ENCODE data around the gene ATP6V0A4.
A peak's percentile ranks its signal among the peaks of the same experiment; 100 is the strongest.
"Not testable (repeated sequence)": the region's sequence is repeated elsewhere in the genome, so short reads cannot be mapped to it uniquely, and the experiment has no call there.

ATP6V0A4 gene

GRCh38 chr7:138797715-138798320 is at the start of gene ATP6V0A4, which contains the start of gene TMEM213:
Gene ATP6V0A4 (minus strand): TSS chr7:138798196. CDS start chr7:138771247, 26,949 bp downstream.
Gene TMEM213 (plus strand): TSS chr7:138797994. CDS start chr7:138798105, 111 bp downstream.
- no peak for DNase-seq

DNA sequence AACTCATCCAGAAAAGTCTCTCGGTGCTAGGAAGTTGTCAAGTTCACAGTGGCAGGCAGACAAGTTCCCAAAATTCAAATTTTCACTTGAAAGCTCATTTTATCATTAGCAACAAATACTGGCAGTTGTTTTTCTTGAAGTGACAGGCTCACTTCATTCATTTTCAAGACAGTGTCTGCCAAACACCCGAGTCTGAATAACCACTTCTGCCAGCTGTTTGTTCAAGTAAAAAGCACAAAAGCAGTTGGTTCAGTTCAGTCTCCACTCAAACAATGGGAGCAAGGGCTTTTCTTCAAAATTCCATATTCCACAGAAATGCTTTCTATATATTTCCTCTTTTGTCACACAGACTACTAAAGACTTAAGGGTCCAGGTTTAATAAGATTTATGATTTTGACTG is 47.7 kb upstream of the ATP6V0A4 start:
- no peak for DNase-seq

GRCh38 chr7:138843632-138844580 is 45.9 kb upstream of the ATP6V0A4 start:
- no peak for DNase-seq

GRCh38 chr7:138842111-138842510 is 44.1 kb upstream of the ATP6V0A4 start:
- no peak for DNase-seq

DNA sequence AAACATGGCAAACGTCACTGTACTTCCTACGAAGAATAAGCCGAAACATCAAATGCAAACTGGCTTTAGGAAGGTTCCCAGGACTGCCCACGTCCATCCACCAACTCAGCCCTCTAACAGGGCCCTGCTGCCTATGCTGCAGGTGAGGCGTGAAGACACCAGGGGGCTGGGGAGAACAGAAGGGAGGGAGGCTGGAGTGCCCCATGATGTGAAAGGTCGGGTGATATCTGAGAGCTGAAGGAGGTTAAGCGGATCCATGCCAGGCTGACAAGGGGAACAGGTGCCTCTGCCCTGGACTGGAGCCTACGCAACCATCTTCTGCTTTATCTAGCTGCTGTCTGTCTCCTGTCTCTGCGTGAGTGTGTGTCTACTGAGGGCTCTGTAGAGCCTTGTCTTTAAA is 40.2 kb upstream of the ATP6V0A4 start:
- DNase-seq = peak; percentile 38

- peak; percentile 32 for DNase-seq
Measured at GRCh38 chr7:138837627-138838026, 39.6 kb upstream of the ATP6V0A4 start.

- DNase-seq = no peak
Measured at GRCh38 chr7:138835087-138835486, 37.1 kb upstream of the ATP6V0A4 start.

DNA sequence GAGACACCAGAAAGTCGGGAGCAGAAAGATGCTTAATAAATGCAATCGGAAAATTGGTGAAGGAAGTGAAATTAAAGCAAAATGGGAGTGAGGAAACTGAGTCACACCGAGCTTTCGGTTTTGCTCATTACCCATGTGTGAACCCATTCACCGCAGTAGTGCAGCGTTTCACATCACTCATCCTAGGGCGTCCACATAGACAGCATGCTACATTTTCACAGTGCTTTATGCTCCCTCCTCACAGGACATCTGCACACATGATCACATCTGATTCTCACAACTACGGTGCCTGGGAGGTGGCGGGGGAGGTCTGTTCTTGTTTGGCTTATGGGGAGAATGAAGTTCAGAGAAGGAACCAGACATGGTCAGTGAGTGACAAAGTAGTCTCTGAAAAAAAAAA is 36.6 kb upstream of the ATP6V0A4 start:
- DNase-seq = no peak

DNA sequence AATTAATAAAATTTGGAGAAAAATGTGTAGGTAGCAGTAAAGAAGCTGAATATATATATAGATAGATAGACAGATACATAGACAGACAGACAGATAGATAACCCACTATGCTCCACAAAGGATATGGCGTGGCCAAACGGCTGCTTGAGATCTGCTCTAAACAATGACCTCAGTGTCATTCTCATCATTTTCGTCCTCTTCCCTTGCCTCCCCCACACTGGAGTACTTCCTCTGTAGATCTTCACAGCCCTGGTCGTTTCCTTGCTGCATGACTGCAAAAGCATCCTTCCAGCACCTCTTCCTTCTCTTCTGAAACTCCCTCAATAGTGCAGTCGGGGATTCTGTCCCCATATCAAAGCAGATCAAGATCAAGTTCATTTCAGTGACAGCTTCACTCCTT is 35.6 kb upstream of the ATP6V0A4 start:
- DNase-seq = no peak

DNA sequence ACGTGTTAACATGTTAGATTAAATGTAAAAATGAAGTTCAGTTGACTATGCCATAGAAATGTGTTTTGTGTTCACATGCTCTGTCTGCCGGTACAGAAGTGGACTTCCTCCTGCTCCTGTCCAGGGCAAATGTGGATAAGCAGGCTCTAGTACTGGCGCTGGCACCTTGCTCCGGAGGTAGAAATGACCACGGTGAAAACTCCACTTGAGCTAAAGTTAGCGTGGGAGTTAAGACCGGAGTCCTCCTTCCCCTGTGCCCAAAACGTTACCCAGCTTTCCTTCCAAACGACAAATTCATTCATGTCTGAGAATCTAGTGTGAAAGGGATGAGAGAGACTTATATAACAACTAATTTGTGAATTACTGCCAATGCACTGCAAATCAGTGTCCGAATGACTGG is 35.0 kb upstream of the ATP6V0A4 start:
- no peak for DNase-seq

- no peak for DNase-seq
Measured at GRCh38 chr7:138829335-138829734, 31.3 kb upstream of the ATP6V0A4 start.

GRCh38 chr7:138828302-138828701 is 30.3 kb upstream of the ATP6V0A4 start:
- DNase-seq = no peak

DNA sequence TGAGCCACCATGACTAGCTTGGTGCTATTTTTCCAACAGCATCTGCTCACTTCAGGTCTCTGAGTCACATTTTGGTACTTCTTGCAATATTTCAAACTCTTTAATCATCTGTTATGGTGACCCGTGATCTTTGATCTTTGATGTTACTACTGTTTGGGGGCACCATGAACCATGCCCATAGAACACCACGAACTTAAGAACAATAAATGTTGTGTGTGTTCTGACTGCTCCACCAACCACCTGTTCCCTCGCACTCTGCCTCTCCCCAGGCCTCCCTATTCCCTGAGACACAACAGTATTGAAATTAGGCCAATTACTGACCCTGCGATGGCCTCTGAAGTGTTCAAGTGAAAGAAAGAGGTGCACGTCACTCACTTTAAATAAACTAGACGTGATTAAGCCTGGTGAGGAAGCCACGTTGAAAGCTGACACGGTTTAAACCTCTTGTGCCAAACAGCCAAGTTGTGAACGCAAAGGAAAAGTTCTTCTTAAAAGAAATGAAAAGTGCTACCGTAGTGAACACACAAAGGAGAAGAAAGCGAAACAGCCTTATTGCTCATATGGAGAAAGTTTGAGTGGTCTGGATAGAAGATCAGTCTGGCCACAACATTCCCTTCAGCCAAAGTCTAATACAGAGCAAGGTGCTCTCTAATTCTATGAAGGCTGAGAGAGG is 27.2 kb upstream of the ATP6V0A4 start:
- DNase-seq = no peak

- no peak for DNase-seq
Measured at GRCh38 chr7:138822867-138823535, 25.0 kb upstream of the ATP6V0A4 start.

DNA sequence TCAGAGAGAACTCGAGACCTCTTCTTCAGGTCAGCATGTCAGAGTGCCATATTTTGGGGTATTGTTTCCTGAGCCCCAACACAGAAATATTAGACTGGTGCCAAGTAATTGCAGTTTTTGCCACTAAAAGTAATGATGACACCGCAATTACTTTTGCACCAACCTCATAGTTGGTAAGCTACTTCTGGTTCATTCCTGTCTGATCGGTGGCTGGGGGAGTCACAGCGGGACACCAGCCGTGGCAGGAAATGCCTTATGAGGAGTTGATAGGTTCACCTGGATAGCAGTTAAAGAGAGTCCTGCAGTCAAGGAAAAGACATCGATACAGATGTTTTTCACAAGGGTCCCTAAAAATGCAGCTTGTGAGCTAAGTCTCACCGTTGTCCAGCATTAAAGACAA is 23.9 kb upstream of the ATP6V0A4 start:
- no peak for DNase-seq

GRCh38 chr7:138819625-138820024 is 21.6 kb upstream of the ATP6V0A4 start:
- no peak for DNase-seq

DNA sequence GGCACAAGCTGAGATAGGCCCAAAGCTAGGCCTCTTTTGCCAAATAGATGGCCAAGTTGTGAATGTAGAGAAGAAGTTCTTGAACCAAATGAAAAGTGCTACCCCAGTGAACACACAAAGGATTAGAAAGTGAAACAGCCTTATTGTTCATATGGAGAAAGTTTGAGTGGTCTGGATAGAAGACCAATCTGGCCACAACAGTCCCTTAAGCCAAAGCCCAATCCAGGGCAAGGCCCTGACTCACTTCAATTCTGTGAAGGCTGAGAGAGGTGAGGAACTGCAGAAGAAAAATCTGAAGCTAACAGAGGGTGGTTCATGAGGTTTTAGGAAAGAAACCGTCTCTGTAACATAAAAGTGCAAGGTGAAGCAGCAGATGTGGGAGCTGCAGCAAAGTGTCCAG is 18.7 kb upstream of the ATP6V0A4 start:
- no peak for DNase-seq

DNA sequence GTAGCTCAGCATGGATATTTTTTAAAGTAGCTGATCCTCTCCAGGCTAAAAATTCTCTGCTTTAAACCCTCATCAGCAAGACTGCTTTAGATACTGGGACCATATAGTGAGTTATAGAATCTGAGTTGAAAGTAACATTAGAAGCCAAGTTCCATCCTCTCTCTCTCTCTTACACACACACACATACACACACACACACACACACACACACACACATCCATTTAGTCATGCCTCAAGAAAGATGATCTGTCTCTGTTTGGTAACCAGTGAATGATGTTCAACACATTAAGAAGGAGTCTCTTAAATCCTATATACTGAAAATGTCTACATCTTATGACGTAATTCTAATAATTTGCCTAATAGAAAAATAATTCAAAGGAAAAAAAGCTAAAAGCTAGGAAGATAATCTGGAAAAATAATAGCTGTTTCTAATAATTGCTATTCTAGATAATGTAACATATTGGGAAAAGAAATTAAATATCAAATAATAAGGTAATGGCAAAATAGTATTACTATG is 16.9 kb upstream of the ATP6V0A4 start:
- DNase-seq = no peak

DNA sequence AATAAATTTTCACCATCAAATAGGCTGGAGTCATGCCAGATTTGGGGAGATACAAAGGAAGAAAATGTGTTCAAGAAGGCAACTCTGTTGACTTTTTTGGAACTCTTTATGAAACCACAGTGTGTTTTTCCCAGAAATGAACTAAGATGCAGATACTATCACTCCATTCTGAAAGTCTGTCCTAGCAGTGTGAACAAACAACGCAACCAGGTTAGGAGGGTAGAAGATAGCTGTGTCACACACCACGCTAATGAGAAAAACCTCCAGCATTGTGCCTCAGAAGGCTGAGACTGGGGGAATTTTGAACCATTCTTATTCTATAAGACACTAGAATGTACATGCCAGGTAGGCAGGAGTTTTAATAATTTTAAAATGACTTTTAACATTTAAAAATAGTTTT is 15.9 kb upstream of the ATP6V0A4 start:
- DNase-seq = no peak

- DNase-seq = not testable (repeated sequence)
Measured at GRCh38 chr7:138811327-138811726, 13.3 kb upstream of the ATP6V0A4 start.

GRCh38 chr7:138809346-138809745 is 11.3 kb upstream of the ATP6V0A4 start:
- no peak for DNase-seq

DNA sequence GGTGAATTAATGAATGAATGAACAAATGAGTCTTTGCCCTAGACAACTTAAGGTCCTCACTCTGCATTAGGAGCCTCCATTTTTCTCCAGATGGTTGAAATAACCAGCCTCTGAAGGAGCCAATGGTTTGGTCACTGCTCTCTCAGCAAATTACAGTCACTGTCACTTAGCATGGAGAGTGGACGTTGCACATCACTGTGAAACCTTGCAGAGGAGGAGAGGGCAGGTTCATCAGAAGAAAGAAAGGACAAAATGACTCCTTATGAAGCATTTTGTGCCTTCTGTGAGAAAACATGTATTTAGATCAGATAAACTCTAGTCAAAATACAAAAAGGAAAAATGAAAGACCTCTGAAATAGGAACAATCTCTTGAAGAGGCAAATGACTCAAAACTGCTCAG is 6.6 kb upstream of the ATP6V0A4 start:
- no peak for DNase-seq

DNA sequence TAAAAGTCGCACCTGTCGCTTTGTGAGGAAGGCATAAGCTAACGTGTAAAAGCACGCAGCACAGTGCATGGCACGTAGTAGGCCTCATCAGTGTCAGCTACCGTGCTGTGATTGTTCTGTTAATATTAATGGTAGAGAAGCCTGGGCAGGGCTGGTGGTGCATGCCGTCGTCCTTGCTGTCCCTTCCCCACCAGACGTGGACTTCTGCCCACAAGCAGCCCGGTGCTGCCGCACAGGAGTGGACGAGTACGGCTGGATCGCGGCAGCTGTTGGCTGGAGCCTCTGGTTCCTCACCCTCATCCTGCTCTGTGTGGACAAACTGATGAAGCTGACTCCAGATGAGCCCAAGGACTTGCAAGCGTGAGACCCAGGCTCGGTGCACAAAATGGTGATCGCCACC is 4.7 kb upstream of the ATP6V0A4 start:
- DNase-seq = no peak
